HEK293 (cell line): Measurements from ENCODE around the gene ZNF428.

ENCODE experiments used
- CTCF ChIA-PET: fragments of 350-600 bp; formaldehyde crosslinking; extraction: SDS; loops from one replicate; lab custom pipeline; 2021; ENCODE audit warnings: antibody characterized with exemption; lab: Yijun Ruan, JAX
- POLR2A ChIA-PET: fragments of 300-600 bp; formaldehyde crosslinking; extraction: SDS; loops from one replicate; lab custom pipeline; 2020; ENCODE audit warnings: antibody characterized with exemption, inconsistent platforms; lab: Yijun Ruan, JAX
- H3K27ac ChIP-seq: fragments of 200-500 bp; sonication (Bioruptor generic); 2 replicates; pipeline ENCODE4 v1.5.1; 2014; ENCODE audit warnings: low read depth, low read length, control low read depth, inconsistent platforms; ENCODE audit errors: extremely low read depth
- H3K36me3 ChIP-seq, 2 experiments: fragments of 200-500 bp in 1 of 2; sonication (Bioruptor generic) in 1 of 2; 1 replicate in 1 of 2; 2 replicates in 1 of 2; pipeline ENCODE4 v1.5.1; 2014 to 2017; ENCODE audit warnings: inconsistent platforms in 2 of 2, low read length in 2 of 2; ENCODE audit not compliant: control insufficient read depth in 2 of 2, insufficient read depth in 1 of 2
- H3K4me1 ChIP-seq: fragments of 200-500 bp; sonication (Bioruptor generic); 2 replicates; pipeline ENCODE4 v1.5.1; 2014; ENCODE audit warnings: mild to moderate bottlenecking, low read length, inconsistent platforms; ENCODE audit not compliant: control insufficient read depth, insufficient read depth
- H3K4me3 ChIP-seq: 2 replicates; pipeline ENCODE4 v1.5.1; 2011; ENCODE audit warnings: low read depth, mild to moderate bottlenecking, control low read depth, low read length, moderate library complexity
- H3K9me3 ChIP-seq: fragments of 200-500 bp; sonication (Bioruptor generic); 2 replicates; pipeline ENCODE4 v1.5.1; 2014; ENCODE audit warnings: low read depth, low read length, inconsistent platforms; ENCODE audit not compliant: control insufficient read depth, insufficient read depth
- GLI2 ChIP-seq: fragments of 450-650 bp; formaldehyde crosslinking; IDR thresholded peaks from 2 replicates; pipeline ENCODE4; 2017; ENCODE audit warnings: missing biosample characterization, missing genetic modification characterization, low read depth, borderline replicate concordance
- GLIS2 ChIP-seq: fragments of 450-650 bp; formaldehyde crosslinking; IDR thresholded peaks from 2 replicates; pipeline ENCODE4 v1.5.1; 2016; ENCODE audit warnings: missing biosample characterization, missing genetic modification characterization
- ZBTB20 ChIP-seq: fragments of 450-650 bp; formaldehyde crosslinking; IDR thresholded peaks from 2 replicates; pipeline ENCODE4 v1.5.1; 2016; ENCODE audit warnings: missing biosample characterization, missing genetic modification characterization
- ZFHX2 ChIP-seq: fragments of 450-650 bp; formaldehyde crosslinking; conservative IDR thresholded peaks from 2 replicates; pipeline ENCODE4 v1.5.1; 2016; ENCODE audit warnings: missing biosample characterization, missing genetic modification characterization
- ZFP3 ChIP-seq: fragments of 450-650 bp; formaldehyde crosslinking; IDR thresholded peaks from 2 replicates; pipeline ENCODE4 v1.5.1; 2016; ENCODE audit warnings: low read depth, missing biosample characterization, missing genetic modification characterization
- ZNF121 ChIP-seq: fragments of 450-650 bp; formaldehyde crosslinking; IDR thresholded peaks from 2 replicates; pipeline ENCODE4 v1.5.1; 2016; ENCODE audit warnings: missing biosample characterization, missing genetic modification characterization
- ZNF155 ChIP-seq: fragments of 450-650 bp; formaldehyde crosslinking; IDR thresholded peaks from 2 replicates; pipeline ENCODE4 v1.5.1; 2016; ENCODE audit warnings: missing biosample characterization, missing genetic modification characterization
- ZNF174 ChIP-seq: fragments of 450-650 bp; formaldehyde crosslinking; IDR thresholded peaks from 2 replicates; pipeline ENCODE4 v1.5.0; 2017; ENCODE audit warnings: missing biosample characterization, mild to moderate bottlenecking, missing genetic modification characterization
- ZNF223 ChIP-seq: fragments of 450-650 bp; formaldehyde crosslinking; IDR thresholded peaks from 2 replicates; pipeline ENCODE4 v1.5.1; 2016; ENCODE audit warnings: missing biosample characterization, missing genetic modification characterization
- ZNF292 ChIP-seq: fragments of 450-650 bp; formaldehyde crosslinking; IDR thresholded peaks from 2 replicates; pipeline ENCODE4 v1.5.1; 2016; ENCODE audit warnings: low read depth, missing biosample characterization, missing genetic modification characterization, borderline replicate concordance
- ZNF324 ChIP-seq: fragments of 450-650 bp; formaldehyde crosslinking; IDR thresholded peaks from 2 replicates; pipeline ENCODE4 v1.5.1; 2016; ENCODE audit warnings: missing biosample characterization, missing genetic modification characterization
- ZNF555 ChIP-seq: fragments of 450-650 bp; formaldehyde crosslinking; conservative IDR thresholded peaks from 2 replicates; pipeline ENCODE4 v1.5.1; 2017; ENCODE audit warnings: missing biosample characterization, mild to moderate bottlenecking, missing genetic modification characterization, inconsistent platforms
- ZNF585B ChIP-seq: fragments of 450-650 bp; formaldehyde crosslinking; IDR thresholded peaks from 2 replicates; pipeline ENCODE4 v1.5.1; 2016; ENCODE audit warnings: missing biosample characterization, missing genetic modification characterization
- ZNF654 ChIP-seq: fragments of 450-650 bp; formaldehyde crosslinking; IDR thresholded peaks from 2 replicates; pipeline ENCODE4 v1.5.1; 2016; ENCODE audit warnings: low read depth, missing biosample characterization, missing genetic modification characterization
- ZNF664 ChIP-seq: fragments of 450-650 bp; formaldehyde crosslinking; IDR thresholded peaks from 2 replicates; pipeline ENCODE4 v1.5.1; 2016; ENCODE audit warnings: missing biosample characterization, missing genetic modification characterization
- ZNF670 ChIP-seq: fragments of 450-650 bp; formaldehyde crosslinking; IDR thresholded peaks from 2 replicates; pipeline ENCODE4 v1.5.1; 2016; ENCODE audit warnings: missing biosample characterization, missing genetic modification characterization, low read depth
- ZNF701 ChIP-seq: fragments of 450-650 bp; formaldehyde crosslinking; IDR thresholded peaks from 2 replicates; pipeline ENCODE4 v1.5.1; 2016; ENCODE audit warnings: missing biosample characterization, missing genetic modification characterization
- ZNF747 ChIP-seq: fragments of 450-650 bp; formaldehyde crosslinking; IDR thresholded peaks from 2 replicates; pipeline ENCODE4 v1.5.1; 2016; ENCODE audit warnings: missing biosample characterization, missing genetic modification characterization
- TF ChIP-seq, protein P1 (sequence below): fragments of 450-650 bp; formaldehyde crosslinking; IDR thresholded peaks from 2 replicates; pipeline ENCODE4 v1.5.1; 2016; ENCODE audit warnings: missing biosample characterization, missing genetic modification characterization, low read depth
- TF ChIP-seq, protein P2 (sequence below): fragments of 450-650 bp; formaldehyde crosslinking; optimal IDR thresholded peaks from 2 replicates; pipeline ENCODE3; 2016; ENCODE audit warnings: missing biosample characterization, mild to moderate bottlenecking, missing genetic modification characterization
- TF ChIP-seq, protein P3 (sequence below): fragments of 450-650 bp; formaldehyde crosslinking; IDR thresholded peaks from 2 replicates; pipeline ENCODE4 v1.5.1; 2016; ENCODE audit warnings: missing biosample characterization, missing genetic modification characterization, low read depth
- TF ChIP-seq, protein P4 (sequence below): fragments of 450-650 bp; formaldehyde crosslinking; IDR thresholded peaks from 2 replicates; pipeline ENCODE4 v1.5.1; 2016; ENCODE audit warnings: missing biosample characterization, missing genetic modification characterization
- TF ChIP-seq, protein P5 (sequence below): fragments of 450-650 bp; formaldehyde crosslinking; IDR thresholded peaks from 2 replicates; pipeline ENCODE4 v1.5.1; 2017; ENCODE audit warnings: missing biosample characterization, missing genetic modification characterization

Gene ZNF428

DNA sequence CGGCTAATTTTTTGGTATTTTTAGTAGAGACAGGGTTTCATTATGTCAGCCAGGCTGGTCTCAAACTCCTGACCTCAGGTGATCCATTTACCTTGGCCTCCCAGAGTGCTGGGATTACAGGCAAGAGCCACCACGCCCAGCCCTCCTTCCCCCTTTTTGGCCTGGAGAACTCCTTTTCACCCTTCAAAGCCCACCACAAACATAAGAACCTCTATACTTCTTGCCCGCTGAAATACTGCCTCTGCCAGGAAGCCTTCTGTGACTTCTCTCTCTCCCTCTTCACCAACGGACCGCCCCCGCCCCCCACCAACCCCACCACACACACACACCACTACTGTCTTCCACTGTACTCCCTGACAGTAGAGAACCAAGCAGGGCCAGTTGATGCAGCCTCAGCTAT, 2.5 kb downstream of the ZNF428 start:
- POLR2A ChIA-PET: interaction anchor here (0.6 to 2.3 kb wide), 7 partner anchors 12 to 495 kb away, joined by 3 to 9 read pairs (median 4); partner anchors contain the start of genes IRGQ and ZNF576
- peaks cover 21% of the 10 kb centered on the region for H3K4me1 ChIP-seq

DNA sequence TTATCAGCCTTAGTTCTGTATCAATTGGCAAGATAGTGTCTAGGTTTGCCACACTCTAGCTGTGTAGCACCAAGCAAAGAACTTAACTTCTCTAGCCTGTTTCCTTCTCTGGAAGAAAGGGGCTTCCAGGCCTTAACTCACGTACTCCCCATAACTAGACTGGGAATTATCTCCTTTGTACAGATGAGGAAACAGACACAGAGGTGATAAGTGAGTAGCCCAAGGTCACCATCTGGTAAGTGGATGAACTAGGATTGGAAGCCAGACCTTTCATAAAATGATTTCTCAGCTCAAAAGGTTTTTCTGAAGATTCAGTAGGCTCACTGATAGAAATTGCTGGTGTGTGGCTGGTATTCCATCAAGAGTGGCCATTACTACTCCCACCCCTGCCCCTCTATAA, 3.1 kb downstream of the ZNF428 start:
- Histone ChIP-seq H3K4me1 (peaks cover 21% of the 10 kb centered on the region), H3K9me3 (no peaks in the 10 kb centered on the region; the same call in 1 of the 2 replicates), H3K36me3 (peaks cover 29 to 41% of the 10 kb centered on the region in 2 experiments), H3K4me3 (no peak overlapping the region), H3K27ac (no peak overlapping the region)
- no peak for TF ChIP-seq ZNF155 (tag by site-specific recombination)
- TF ChIP-seq ZNF121: no peak
- no peak for TF ChIP-seq ZNF747 (tag by site-specific recombination)
- TF ChIP-seq ZNF664: no peak
- no peak for TF ChIP-seq ZNF670 (tag by site-specific recombination)
- TF ChIP-seq ZNF292 (tag by site-specific recombination): no peak
- no peak for TF ChIP-seq ZNF654 (tag by site-specific recombination)
- TF ChIP-seq ZNF324 (tag by site-specific recombination): no peak
- TF ChIP-seq GLI2 (tag by site-specific recombination): no peak
- no peak for TF ChIP-seq ZNF585B (tag by site-specific recombination)
- TF ChIP-seq ZNF701 (tag by site-specific recombination): no peak
- CTCF ChIA-PET: interaction anchor here (0.5 to 1.6 kb wide), 3 partner anchors 22 to 150 kb away, joined by 3 to 8 read pairs (median 4); no protein-coding TSS in a partner anchor
- POLR2A ChIA-PET: interaction anchor here (1.5 to 2.3 kb wide), 4 partner anchors 11 to 52 kb away, joined by 3 to 6 read pairs (median 6); partner anchors contain the start of genes IRGQ and ZNF576

More for the DNA sequence above, 2.5 kb downstream of the ZNF428 start:
- Histone ChIP-seq H3K9me3 (no peaks in the 10 kb centered on the region; the same call in 1 of the 2 replicates), H3K36me3 (peaks cover 23 to 35% of the 10 kb centered on the region in 2 experiments), H3K4me3 (no peak overlapping the region), H3K27ac (no peak overlapping the region)
- CTCF ChIA-PET: interaction anchor here (0.6 to 1.6 kb wide), 2 partner anchors 22 to 101 kb away, joined by 3 to 8 read pairs; no protein-coding TSS in a partner anchor
- TF ChIP-seq, protein P1, sequence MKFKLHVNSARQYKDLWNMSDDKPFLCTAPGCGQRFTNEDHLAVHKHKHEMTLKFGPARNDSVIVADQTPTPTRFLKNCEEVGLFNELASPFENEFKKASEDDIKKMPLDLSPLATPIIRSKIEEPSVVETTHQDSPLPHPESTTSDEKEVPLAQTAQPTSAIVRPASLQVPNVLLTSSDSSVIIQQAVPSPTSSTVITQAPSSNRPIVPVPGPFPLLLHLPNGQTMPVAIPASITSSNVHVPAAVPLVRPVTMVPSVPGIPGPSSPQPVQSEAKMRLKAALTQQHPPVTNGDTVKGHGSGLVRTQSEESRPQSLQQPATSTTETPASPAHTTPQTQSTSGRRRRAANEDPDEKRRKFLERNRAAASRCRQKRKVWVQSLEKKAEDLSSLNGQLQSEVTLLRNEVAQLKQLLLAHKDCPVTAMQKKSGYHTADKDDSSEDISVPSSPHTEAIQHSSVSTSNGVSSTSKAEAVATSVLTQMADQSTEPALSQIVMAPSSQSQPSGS (tag by site-specific recombination): no peak
- 0 out of 2 replicates have a peak, but pooled peaks have one; percentile 13 for TF ChIP-seq GLIS2 (tag by site-specific recombination)
- TF ChIP-seq, protein P2, sequence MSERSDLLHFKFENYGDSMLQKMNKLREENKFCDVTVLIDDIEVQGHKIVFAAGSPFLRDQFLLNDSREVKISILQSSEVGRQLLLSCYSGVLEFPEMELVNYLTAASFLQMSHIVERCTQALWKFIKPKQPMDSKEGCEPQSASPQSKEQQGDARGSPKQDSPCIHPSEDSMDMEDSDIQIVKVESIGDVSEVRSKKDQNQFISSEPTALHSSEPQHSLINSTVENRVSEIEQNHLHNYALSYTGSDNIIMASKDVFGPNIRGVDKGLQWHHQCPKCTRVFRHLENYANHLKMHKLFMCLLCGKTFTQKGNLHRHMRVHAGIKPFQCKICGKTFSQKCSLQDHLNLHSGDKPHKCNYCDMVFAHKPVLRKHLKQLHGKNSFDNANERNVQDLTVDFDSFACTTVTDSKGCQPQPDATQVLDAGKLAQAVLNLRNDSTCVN (tag by site-specific recombination): peak; percentile 15
- TF ChIP-seq ZFP3 (tag by site-specific recombination): peak; percentile 82
- peak; percentile 35; the same call in 1 of the 2 replicates for TF ChIP-seq ZBTB20

DNA sequence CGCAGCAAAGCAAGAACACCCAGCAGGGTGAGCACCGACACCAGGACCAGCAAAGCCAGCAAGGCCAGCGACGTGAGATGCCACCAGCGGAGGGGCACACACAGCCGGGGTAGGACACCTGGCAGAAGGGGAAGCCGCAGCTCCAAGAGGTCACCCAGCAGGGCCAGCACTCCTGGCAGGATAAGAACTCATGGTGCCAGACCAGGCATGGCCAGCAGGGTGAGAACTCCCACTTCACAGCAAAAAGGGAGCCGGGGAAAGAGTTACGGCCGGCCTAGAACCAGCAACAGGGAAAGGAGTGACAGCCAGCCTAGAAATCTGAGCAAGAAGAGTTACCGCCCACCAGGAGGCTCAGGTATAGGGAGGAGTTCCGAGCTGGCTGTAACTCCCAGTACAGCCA, 7.1 kb downstream of the ZNF428 start:
- H3K36me3 ChIP-seq: peaks cover 45 to 69% of the 10 kb centered on the region in 2 experiments
- peaks cover 15% of the 10 kb centered on the region for H3K4me1 ChIP-seq
- POLR2A ChIA-PET: interaction anchor here (1.1 kb wide), 1 partner anchor 16 kb away, joined by 3 read pairs; the partner anchor contains the start of genes IRGQ and ZNF576
- H3K27ac ChIP-seq: no peak overlapping the region
- no peaks in the 10 kb centered on the region; the same call in 1 of the 2 replicates for H3K9me3 ChIP-seq
- CTCF ChIA-PET: interaction anchor here (0.5 to 1.5 kb wide), 3 partner anchors 50 to 148 kb away, joined by 4 to 6 read pairs (median 5); no protein-coding TSS in a partner anchor
- H3K4me3 ChIP-seq: no peak overlapping the region
- TF ChIP-seq ZNF223 (tag by site-specific recombination): no peak
- no peak for TF ChIP-seq ZNF174 (tag by site-specific recombination)
- TF ChIP-seq, protein P3, sequence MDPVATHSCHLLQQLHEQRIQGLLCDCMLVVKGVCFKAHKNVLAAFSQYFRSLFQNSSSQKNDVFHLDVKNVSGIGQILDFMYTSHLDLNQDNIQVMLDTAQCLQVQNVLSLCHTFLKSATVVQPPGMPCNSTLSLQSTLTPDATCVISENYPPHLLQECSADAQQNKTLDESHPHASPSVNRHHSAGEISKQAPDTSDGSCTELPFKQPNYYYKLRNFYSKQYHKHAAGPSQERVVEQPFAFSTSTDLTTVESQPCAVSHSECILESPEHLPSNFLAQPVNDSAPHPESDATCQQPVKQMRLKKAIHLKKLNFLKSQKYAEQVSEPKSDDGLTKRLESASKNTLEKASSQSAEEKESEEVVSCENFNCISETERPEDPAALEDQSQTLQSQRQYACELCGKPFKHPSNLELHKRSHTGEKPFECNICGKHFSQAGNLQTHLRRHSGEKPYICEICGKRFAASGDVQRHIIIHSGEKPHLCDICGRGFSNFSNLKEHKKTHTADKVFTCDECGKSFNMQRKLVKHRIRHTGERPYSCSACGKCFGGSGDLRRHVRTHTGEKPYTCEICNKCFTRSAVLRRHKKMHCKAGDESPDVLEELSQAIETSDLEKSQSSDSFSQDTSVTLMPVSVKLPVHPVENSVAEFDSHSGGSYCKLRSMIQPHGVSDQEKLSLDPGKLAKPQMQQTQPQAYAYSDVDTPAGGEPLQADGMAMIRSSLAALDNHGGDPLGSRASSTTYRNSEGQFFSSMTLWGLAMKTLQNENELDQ: no peak
- TF ChIP-seq, protein P4, sequence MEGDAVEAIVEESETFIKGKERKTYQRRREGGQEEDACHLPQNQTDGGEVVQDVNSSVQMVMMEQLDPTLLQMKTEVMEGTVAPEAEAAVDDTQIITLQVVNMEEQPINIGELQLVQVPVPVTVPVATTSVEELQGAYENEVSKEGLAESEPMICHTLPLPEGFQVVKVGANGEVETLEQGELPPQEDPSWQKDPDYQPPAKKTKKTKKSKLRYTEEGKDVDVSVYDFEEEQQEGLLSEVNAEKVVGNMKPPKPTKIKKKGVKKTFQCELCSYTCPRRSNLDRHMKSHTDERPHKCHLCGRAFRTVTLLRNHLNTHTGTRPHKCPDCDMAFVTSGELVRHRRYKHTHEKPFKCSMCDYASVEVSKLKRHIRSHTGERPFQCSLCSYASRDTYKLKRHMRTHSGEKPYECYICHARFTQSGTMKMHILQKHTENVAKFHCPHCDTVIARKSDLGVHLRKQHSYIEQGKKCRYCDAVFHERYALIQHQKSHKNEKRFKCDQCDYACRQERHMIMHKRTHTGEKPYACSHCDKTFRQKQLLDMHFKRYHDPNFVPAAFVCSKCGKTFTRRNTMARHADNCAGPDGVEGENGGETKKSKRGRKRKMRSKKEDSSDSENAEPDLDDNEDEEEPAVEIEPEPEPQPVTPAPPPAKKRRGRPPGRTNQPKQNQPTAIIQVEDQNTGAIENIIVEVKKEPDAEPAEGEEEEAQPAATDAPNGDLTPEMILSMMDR (tag by site-specific recombination): no peak
- TF ChIP-seq, protein P5, sequence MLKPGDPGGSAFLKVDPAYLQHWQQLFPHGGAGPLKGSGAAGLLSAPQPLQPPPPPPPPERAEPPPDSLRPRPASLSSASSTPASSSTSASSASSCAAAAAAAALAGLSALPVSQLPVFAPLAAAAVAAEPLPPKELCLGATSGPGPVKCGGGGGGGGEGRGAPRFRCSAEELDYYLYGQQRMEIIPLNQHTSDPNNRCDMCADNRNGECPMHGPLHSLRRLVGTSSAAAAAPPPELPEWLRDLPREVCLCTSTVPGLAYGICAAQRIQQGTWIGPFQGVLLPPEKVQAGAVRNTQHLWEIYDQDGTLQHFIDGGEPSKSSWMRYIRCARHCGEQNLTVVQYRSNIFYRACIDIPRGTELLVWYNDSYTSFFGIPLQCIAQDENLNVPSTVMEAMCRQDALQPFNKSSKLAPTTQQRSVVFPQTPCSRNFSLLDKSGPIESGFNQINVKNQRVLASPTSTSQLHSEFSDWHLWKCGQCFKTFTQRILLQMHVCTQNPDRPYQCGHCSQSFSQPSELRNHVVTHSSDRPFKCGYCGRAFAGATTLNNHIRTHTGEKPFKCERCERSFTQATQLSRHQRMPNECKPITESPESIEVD (tag by site-specific recombination): no peak
- TF ChIP-seq ZFHX2 (tag by site-specific recombination): no peak
- TF ChIP-seq ZNF555: no peak
